PC-9 (cell line): ENCODE data around the gene MYO3B.

Experiments
- EZH2 ChIP-seq: fragments of 200-600 bp; sonication (generic); IDR thresholded peaks from 2 replicates; pipeline ENCODE4 v1.8.0; 2017; ENCODE audit warnings: antibody characterized with exemption, low read depth
- TF ChIP-seq, protein P1 (sequence below): fragments of 200-600 bp; sonication (generic); conservative IDR thresholded peaks from 2 replicates; pipeline ENCODE4 v1.6.1; 2017; ENCODE audit warnings: mixed run types, antibody characterized with exemption, mild to moderate bottlenecking, moderate library complexity

GRCh38 chr2:170501421-170502043 is 323.6 kb downstream of the MYO3B start:
- TF ChIP-seq, protein P1, sequence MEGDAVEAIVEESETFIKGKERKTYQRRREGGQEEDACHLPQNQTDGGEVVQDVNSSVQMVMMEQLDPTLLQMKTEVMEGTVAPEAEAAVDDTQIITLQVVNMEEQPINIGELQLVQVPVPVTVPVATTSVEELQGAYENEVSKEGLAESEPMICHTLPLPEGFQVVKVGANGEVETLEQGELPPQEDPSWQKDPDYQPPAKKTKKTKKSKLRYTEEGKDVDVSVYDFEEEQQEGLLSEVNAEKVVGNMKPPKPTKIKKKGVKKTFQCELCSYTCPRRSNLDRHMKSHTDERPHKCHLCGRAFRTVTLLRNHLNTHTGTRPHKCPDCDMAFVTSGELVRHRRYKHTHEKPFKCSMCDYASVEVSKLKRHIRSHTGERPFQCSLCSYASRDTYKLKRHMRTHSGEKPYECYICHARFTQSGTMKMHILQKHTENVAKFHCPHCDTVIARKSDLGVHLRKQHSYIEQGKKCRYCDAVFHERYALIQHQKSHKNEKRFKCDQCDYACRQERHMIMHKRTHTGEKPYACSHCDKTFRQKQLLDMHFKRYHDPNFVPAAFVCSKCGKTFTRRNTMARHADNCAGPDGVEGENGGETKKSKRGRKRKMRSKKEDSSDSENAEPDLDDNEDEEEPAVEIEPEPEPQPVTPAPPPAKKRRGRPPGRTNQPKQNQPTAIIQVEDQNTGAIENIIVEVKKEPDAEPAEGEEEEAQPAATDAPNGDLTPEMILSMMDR = no peak
- no peak for TF ChIP-seq EZH2
